ENCODE data around the gene GALR2. TPM values are rescaled to one million over a fixed set of nuclear protein-coding genes. Genes with fewer than 3 reads are reported as not detected.
"Not testable (repeated sequence)": the region's sequence is repeated elsewhere in the genome, so short reads cannot be mapped to it uniquely, and the experiment has no call there.

The GALR2 gene
- polyA plus RNA-seq, 1 donor = not detected

DNA sequence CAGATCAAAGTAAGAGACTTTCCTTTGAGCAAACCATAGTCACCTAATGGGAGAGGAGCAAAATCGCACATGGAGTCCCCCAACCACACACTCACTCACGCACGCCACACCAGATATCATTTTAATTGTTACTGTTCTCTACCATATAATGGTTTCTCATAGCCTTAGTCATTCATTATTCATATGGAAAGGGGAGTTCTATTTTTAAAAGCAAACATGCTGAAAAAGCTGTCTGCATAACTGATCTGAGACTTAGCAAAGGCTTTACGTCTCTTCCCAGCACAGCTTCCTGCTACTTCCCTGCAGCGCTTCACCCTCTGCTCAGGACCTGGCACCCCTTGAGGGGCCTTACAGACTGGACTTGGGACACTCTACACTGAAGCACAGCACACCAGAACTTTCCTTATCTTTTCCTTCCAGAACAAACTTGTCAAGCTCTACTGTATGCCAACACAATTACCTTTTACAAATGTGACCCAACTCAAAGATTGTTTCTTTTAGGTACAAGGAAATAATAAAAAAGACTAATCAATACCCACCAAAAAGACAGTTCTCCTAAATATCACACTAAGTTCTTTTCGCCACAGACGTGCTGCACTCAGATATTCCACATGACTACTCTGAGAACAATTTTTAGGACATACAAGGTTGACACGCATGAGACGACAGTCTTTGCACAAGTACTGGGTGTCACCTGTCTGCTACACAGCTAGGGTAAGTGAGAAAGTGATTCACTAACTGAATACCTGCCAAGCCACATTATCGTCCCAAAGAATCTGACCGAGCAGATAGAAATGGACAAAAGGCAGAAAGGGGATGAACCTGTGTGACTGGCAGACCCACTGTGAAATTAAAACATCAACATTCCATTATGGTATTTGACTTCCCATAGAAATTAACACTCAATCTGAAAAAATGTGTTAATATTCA is 23.8 kb upstream of the GALR2 start:
- no peak for DNase-seq

- DNase-seq = no peak
These were observed 23.0 kb upstream of the GALR2 start for GRCh38 chr17:76051561-76051960.

GRCh38 chr17:76053246-76054111 is 21.1 kb upstream of the GALR2 start:
- DNase-seq = no peak

DNA sequence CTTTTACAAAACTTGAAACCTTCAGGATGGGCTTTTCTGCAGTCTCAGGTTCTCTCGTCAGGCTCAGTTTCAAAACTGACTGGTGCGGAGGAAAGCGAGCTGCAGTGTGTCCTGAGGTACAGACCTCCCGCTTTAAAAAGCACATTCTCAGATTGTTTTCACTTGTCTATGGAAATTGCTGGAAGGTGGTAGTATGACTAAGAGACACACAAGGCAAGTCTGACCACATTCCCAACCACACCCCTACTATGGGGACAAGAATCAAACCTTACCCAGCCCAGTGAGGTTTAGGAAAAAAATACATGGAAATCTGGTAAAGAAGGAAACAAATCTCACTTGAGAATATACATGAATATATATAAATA is 20.5 kb upstream of the GALR2 start:
- DNase-seq = no peak

- DNase-seq = no peak
These were observed 17.7 kb upstream of the GALR2 start for GRCh38 chr17:76056882-76057281.

GRCh38 chr17:76058264-76058663 is 16.3 kb upstream of the GALR2 start:
- DNase-seq = not testable (repeated sequence)

GRCh38 chr17:76063875-76064546 is 10.6 kb upstream of the GALR2 start:
- DNase-seq = no peak

GRCh38 chr17:76065775-76066174 is 8.8 kb upstream of the GALR2 start:
- DNase-seq = no peak

DNA sequence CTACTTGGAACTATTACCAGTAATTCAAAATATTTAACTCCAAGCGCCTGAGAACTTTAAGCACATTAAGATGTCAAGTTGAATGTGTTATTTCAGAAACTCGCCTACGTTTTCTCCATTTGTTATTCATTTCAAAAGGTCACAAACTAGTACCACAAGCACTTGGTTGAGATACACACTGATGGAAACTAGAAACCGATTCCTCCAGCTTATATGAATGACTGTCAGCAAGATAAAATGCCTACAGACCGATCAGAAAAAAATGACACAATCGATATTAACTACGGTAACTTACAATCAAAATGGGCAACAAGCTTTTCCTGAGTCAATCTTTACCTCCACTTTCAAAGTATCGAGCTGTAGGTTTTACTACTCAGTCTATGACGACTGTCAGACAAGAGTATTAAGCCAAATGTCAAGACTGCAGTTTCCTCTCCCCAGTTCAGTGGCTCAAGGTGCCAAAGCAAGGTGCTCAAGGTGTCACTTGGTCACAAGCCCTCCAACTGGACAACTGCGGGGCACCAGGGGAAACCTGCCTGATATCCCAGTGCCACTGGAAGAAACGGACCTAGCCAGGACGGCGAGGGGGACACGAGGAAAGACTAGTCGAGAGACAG is 2.9 kb upstream of the GALR2 start:
- no peak for DNase-seq

GRCh38 chr17:76072148-76072858 is 2.3 kb upstream of the GALR2 start, which contains the start of gene SRP68:
TSS of gene SRP68 (minus strand) at chr17:76072517. CDS start at chr17:76072491, 26 bp downstream.
- peak; percentile 92 for DNase-seq

GRCh38 chr17:76075364-76076145 is 974 bp downstream of the GALR2 start:
- DNase-seq = no peak

- DNase-seq = no peak
These were observed 1.7 kb downstream of the GALR2 start for GRCh38 chr17:76076146-76076764.

DNA sequence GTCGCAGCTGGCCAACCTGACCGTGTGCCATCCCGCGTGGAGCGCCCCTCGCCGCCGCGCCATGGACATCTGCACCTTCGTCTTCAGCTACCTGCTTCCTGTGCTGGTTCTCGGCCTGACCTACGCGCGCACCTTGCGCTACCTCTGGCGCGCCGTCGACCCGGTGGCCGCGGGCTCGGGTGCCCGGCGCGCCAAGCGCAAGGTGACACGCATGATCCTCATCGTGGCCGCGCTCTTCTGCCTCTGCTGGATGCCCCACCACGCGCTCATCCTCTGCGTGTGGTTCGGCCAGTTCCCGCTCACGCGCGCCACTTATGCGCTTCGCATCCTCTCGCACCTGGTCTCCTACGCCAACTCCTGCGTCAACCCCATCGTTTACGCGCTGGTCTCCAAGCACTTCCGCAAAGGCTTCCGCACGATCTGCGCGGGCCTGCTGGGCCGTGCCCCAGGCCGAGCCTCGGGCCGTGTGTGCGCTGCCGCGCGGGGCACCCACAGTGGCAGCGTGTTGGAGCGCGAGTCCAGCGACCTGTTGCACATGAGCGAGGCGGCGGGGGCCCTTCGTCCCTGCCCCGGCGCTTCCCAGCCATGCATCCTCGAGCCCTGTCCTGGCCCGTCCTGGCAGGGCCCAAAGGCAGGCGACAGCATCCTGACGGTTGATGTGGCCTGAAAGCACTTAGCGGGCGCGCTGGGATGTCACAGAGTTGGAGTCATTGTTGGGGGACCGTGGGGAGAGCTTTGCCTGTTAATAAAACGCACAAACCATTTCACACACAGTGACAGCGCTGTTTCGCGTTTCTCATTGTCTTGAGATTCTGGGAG is 2.4 kb downstream of the GALR2 start:
- DNase-seq = no peak

DNA sequence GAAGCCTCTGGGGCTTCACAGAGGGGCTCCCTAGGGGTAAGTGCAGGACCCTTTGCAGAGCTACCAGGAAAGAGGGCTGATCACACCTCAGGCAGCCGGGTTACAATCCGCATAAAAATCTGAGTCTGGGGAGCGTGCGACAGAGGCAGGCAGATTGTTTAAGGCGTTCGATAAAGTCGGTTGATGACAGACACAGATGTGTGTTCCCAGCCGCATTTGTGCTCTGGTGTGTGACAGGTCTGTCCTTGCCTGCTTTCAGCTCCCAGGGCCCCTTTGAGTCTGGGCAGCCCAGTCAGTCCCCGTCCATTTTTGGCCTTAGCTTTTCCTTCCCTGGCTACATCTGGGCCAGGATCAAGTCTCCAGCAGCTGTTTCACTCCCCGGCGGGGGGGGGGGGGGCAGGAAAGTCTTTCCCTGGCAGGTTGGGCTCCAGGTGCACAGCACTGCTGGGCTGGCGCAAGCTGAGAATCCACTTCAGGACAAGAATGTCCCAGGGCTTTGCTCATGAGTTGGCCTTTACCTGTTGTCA is 3.1 kb downstream of the GALR2 start:
- DNase-seq = no peak

DNA sequence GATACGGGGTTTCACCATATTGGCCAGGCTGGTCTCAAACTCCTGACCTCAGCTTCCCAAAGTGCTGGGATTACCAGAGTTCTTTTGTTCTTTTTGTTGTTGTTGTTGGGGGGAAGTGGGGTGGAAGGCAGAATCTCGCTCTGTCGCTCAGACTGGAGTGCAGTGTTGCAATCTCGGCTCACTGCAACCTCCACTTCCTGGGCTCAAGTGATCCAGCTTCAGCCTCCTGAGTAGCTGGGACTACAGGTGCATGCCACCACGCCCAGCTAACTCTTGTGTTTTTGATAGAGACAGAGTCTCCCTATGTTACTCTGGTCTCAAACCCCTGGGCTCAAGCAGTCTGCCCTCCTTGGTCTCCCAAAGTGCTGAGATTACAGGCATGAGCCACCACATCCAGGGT is 3.8 kb downstream of the GALR2 start:
- DNase-seq = not testable (repeated sequence)

DNA sequence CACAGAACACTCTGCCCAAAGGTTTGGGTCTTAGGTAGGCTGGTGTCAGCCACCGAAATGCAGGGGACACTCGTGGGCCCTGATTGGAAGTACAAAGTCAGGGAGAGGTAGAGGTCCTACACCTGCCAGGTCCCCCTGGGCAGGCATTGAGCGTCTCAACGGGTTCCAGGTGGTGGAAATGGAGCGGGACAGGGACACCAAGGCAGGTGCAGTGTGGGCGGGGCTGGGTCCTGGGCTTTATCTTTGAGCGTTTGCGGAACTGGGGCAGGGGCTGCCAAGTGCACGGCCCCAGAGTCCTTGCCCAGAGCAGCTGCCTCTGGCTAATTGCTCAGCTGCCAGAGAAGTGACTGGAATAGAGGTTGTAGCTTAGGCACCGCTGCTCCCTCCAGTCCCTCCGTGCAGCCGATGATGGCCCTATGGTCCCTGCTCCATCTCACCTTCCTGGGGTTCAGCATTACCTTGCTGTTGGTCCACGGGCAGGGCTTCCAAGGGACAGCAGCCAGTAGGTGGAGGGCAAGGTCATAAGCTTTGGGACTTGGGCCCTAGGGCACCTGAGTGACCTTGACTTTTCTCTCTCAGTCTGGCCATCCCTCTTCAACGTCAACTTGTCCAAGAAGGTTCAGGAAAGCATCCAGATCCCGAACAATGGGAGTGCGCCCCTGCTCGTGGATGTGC is 4.4 kb downstream of the GALR2 start, which contains the start of gene ZACN:
Gene ZACN, plus strand, starts transcription at position 323 of the 675 bp plus-strand sequence. Its CDS starts 83 bp downstream, at position 406.
- no peak for DNase-seq

DNA sequence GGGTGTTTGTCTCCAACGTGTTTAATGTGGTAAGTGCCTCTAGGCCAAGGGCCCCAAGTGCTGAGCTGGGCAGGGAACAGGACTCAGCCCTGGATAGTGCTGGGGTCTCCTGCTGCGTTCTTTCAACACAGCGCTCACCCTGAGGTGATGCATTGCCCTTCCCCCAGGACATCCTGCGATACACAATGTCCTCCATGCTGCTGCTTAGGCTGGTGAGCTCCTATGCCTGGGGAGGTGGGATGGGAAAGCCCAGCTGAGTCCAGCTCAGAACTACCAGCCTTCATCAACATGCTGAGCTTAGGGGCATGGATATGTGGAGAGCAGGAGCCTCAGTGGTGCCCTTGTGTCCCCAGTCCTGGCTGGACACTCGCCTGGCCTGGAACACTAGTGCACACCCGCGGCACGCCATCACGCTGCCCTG is 5.0 kb downstream of the GALR2 start:
- DNase-seq = no peak

Data from hindlimb muscle (tissue), 1 donor.